ENCODE data around the gene TPT1.

GRCh38 chr13:45301263-45301662, 39.7 kb downstream of the TPT1 start:
- TF ChIP-seq CTCF (conservative IDR thresholded peaks at IDR 0.05; ENCODE audit: low read length) (no peak), EZH2phosphoT487 (IDR thresholded peaks at IDR 0.05; ENCODE audit: borderline replicate concordance) (no peak)

Measured in Loucy (cell line).